Erythroblast (primary cell): ENCODE measurements around the gene SETD5.

Experiments
- DNase-seq, 2 experiments: peaks; one replicate each; lab custom pipeline; 2025; lab: John Stamatoyannopoulos, UW
- GATA1 ChIP-seq: IDR thresholded peaks from 2 replicates; pipeline ENCODE4 v1.6.1; 2011; ENCODE audit warnings: low read depth, mild to moderate bottlenecking, control low read depth, low read length, moderate library complexity
- POLR2A ChIP-seq: IDR thresholded peaks from 2 replicates; pipeline ENCODE4 v1.6.1; 2011; ENCODE audit warnings: mild to moderate bottlenecking, low read length

SETD5 gene

GRCh38 chr3:9396632-9397331 lies 633 bp upstream of the SETD5 start:
- TF ChIP-seq POLR2A (peak; percentile 79), GATA1 (no peak)
- DNase-seq: peak; percentile 99 to 100

GRCh38 chr3:9397906-9398699 lies 688 bp downstream of the SETD5 start:
- DNase-seq: peak; percentile 79 to 84
- TF ChIP-seq POLR2A (peak; percentile 58), GATA1 (no peak)

- DNase-seq: peak; percentile 81 to 86
- TF ChIP-seq GATA1 (no peak), POLR2A (peak; percentile 22)
Measured at GRCh38 chr3:9398700-9399336, 1.4 kb downstream of the SETD5 start.

- DNase-seq: no peak
Measured at GRCh38 chr3:9399337-9399703, 1.9 kb downstream of the SETD5 start.

GRCh38 chr3:9399746-9400145 lies 2.3 kb downstream of the SETD5 start:
- TF ChIP-seq GATA1: no peak
- no peak for TF ChIP-seq POLR2A
- DNase-seq: peak; percentile 72

More at GRCh38 chr3:9399337-9399703, 1.9 kb downstream of the SETD5 start:
- TF ChIP-seq GATA1 (no peak), POLR2A (no peak)

- TF ChIP-seq GATA1: no peak
- no peak for TF ChIP-seq POLR2A
- DNase-seq: peak in 1 of 2 experiments; percentile 13
Measured at GRCh38 chr3:9400616-9401015, 3.2 kb downstream of the SETD5 start.

- no peak for TF ChIP-seq GATA1
- TF ChIP-seq POLR2A: no peak
- DNase-seq: no peak
Measured at GRCh38 chr3:9401986-9402385, 4.6 kb downstream of the SETD5 start.

GRCh38 chr3:9402410-9403228 lies 5.2 kb downstream of the SETD5 start:
- TF ChIP-seq GATA1 (no peak), POLR2A (no peak)
- DNase-seq: peak; percentile 41

- no peak for DNase-seq
- TF ChIP-seq POLR2A (no peak), GATA1 (no peak)
Measured at GRCh38 chr3:9403463-9403862, 6.0 kb downstream of the SETD5 start.

- DNase-seq: peak; percentile 10 to 34
- TF ChIP-seq POLR2A: no peak
- no peak for TF ChIP-seq GATA1
Measured at GRCh38 chr3:9404680-9405079, 7.3 kb downstream of the SETD5 start.

GRCh38 chr3:9405756-9406155 lies 8.3 kb downstream of the SETD5 start:
- TF ChIP-seq GATA1 (no peak), POLR2A (no peak)
- no peak for DNase-seq

GRCh38 chr3:9406856-9407626 lies 9.6 kb downstream of the SETD5 start:
- TF ChIP-seq GATA1: no peak
- TF ChIP-seq POLR2A: no peak
- no peak for DNase-seq
